A549 (cell line): Measurements from ENCODE around the gene NOBOX.

Source experiments
- CHD2 ChIP-seq: fragments of 150-350 bp; IDR thresholded peaks from 2 replicates; pipeline ENCODE4 v1.6.1; 2014; ENCODE audit warnings: low read length; ENCODE audit not compliant: partially characterized antibody
- POLR2A ChIP-seq: IDR thresholded peaks from 2 replicates; pipeline ENCODE4 v1.6.1; 2012; ENCODE audit warnings: mild to moderate bottlenecking, low read length
- RARB ChIP-seq: fragments of 250-450 bp; sonication (Bioruptor Pico); IDR thresholded peaks from 2 replicates; pipeline ENCODE4 v1.8.0; 2021; ENCODE audit warnings: mild to moderate bottlenecking, moderate library complexity
- RNF2 ChIP-seq: fragments of 200-600 bp; sonication (generic); IDR thresholded peaks from 2 replicates; pipeline ENCODE4 v1.6.1; 2016; ENCODE audit warnings: low read depth, mild to moderate bottlenecking, antibody characterized with exemption, moderate library complexity, borderline replicate concordance
- TF ChIP-seq, protein P1 (sequence below): fragments of >200 bp; sonication (Bioruptor Twin); formaldehyde crosslinking; IDR thresholded peaks from 3 replicates; pipeline ENCODE4 v1.5.1; 2016
- TF ChIP-seq, protein P2 (sequence below): fragments of 200-600 bp; sonication (generic); IDR thresholded peaks from 2 replicates; pipeline ENCODE4 v1.6.1; 2016; ENCODE audit warnings: antibody characterized with exemption, mild to moderate bottlenecking, moderate library complexity
- TF ChIP-seq, protein P3 (sequence below): fragments of 450-650 bp; IDR thresholded peaks from 2 replicates; pipeline ENCODE4 v1.6.1; 2014; ENCODE audit warnings: antibody characterized with exemption

DNA sequence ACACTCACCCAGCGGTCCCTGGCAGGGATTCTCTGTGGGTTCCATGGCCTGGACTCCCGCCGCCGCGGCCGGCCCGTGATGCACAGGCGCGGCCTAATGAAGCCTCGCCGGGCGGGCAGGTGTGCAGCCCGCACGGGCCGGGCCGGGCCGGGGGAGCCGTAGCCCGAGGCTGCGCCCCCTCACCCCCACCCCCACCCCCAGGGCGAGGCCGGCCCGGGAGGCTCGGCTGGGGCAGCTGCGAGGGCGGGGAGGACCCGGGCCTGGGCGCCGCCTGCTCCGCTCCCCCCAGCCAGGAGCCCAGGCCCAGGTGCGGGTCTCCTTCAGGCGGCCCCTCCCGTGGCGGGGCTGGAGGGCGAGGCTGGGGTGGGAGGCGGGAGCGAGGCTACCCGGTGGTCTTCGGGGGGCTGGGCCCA is at the start of gene NOBOX:
- TF ChIP-seq RARB (CRISPR knock-in tag) (no peak), POLR2A (no peak), CHD2 (no peak), RNF2 (no peak)
- TF ChIP-seq, protein P1, sequence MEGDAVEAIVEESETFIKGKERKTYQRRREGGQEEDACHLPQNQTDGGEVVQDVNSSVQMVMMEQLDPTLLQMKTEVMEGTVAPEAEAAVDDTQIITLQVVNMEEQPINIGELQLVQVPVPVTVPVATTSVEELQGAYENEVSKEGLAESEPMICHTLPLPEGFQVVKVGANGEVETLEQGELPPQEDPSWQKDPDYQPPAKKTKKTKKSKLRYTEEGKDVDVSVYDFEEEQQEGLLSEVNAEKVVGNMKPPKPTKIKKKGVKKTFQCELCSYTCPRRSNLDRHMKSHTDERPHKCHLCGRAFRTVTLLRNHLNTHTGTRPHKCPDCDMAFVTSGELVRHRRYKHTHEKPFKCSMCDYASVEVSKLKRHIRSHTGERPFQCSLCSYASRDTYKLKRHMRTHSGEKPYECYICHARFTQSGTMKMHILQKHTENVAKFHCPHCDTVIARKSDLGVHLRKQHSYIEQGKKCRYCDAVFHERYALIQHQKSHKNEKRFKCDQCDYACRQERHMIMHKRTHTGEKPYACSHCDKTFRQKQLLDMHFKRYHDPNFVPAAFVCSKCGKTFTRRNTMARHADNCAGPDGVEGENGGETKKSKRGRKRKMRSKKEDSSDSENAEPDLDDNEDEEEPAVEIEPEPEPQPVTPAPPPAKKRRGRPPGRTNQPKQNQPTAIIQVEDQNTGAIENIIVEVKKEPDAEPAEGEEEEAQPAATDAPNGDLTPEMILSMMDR, result no peak
- TF ChIP-seq, protein P2, sequence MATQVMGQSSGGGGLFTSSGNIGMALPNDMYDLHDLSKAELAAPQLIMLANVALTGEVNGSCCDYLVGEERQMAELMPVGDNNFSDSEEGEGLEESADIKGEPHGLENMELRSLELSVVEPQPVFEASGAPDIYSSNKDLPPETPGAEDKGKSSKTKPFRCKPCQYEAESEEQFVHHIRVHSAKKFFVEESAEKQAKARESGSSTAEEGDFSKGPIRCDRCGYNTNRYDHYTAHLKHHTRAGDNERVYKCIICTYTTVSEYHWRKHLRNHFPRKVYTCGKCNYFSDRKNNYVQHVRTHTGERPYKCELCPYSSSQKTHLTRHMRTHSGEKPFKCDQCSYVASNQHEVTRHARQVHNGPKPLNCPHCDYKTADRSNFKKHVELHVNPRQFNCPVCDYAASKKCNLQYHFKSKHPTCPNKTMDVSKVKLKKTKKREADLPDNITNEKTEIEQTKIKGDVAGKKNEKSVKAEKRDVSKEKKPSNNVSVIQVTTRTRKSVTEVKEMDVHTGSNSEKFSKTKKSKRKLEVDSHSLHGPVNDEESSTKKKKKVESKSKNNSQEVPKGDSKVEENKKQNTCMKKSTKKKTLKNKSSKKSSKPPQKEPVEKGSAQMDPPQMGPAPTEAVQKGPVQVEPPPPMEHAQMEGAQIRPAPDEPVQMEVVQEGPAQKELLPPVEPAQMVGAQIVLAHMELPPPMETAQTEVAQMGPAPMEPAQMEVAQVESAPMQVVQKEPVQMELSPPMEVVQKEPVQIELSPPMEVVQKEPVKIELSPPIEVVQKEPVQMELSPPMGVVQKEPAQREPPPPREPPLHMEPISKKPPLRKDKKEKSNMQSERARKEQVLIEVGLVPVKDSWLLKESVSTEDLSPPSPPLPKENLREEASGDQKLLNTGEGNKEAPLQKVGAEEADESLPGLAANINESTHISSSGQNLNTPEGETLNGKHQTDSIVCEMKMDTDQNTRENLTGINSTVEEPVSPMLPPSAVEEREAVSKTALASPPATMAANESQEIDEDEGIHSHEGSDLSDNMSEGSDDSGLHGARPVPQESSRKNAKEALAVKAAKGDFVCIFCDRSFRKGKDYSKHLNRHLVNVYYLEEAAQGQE, result no peak
- TF ChIP-seq, protein P3, sequence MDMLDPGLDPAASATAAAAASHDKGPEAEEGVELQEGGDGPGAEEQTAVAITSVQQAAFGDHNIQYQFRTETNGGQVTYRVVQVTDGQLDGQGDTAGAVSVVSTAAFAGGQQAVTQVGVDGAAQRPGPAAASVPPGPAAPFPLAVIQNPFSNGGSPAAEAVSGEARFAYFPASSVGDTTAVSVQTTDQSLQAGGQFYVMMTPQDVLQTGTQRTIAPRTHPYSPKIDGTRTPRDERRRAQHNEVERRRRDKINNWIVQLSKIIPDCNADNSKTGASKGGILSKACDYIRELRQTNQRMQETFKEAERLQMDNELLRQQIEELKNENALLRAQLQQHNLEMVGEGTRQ, result no peak
